DOHH2 (cell line): ENCODE data around the gene SEL1L3.

Source experiments
- CTCF ChIP-seq: fragments of 200-600 bp; sonication (generic); IDR thresholded peaks from one replicate; pipeline ENCODE4 v1.5.1; 2014; ENCODE audit warnings: antibody characterized with exemption, mild to moderate bottlenecking, low read depth, low read length; ENCODE audit not compliant: poor library complexity, severe bottlenecking
- EZH2phosphoT487 ChIP-seq: fragments of 200-600 bp; sonication (generic); IDR thresholded peaks from 2 replicates; pipeline ENCODE4 v1.6.1; 2017; ENCODE audit warnings: borderline replicate concordance, mild to moderate bottlenecking, antibody characterized with exemption, low read length, moderate library complexity, mixed read lengths

GRCh38 chr4:25703731-25704388 is 158.9 kb downstream of the SEL1L3 start:
- TF ChIP-seq CTCF (no peak), EZH2phosphoT487 (no peak)
